ENCODE data around the gene PCNT. TPM values are rescaled to one million over a fixed set of nuclear protein-coding genes. Genes with fewer than 3 reads are reported as not detected.

The PCNT gene, protein sequence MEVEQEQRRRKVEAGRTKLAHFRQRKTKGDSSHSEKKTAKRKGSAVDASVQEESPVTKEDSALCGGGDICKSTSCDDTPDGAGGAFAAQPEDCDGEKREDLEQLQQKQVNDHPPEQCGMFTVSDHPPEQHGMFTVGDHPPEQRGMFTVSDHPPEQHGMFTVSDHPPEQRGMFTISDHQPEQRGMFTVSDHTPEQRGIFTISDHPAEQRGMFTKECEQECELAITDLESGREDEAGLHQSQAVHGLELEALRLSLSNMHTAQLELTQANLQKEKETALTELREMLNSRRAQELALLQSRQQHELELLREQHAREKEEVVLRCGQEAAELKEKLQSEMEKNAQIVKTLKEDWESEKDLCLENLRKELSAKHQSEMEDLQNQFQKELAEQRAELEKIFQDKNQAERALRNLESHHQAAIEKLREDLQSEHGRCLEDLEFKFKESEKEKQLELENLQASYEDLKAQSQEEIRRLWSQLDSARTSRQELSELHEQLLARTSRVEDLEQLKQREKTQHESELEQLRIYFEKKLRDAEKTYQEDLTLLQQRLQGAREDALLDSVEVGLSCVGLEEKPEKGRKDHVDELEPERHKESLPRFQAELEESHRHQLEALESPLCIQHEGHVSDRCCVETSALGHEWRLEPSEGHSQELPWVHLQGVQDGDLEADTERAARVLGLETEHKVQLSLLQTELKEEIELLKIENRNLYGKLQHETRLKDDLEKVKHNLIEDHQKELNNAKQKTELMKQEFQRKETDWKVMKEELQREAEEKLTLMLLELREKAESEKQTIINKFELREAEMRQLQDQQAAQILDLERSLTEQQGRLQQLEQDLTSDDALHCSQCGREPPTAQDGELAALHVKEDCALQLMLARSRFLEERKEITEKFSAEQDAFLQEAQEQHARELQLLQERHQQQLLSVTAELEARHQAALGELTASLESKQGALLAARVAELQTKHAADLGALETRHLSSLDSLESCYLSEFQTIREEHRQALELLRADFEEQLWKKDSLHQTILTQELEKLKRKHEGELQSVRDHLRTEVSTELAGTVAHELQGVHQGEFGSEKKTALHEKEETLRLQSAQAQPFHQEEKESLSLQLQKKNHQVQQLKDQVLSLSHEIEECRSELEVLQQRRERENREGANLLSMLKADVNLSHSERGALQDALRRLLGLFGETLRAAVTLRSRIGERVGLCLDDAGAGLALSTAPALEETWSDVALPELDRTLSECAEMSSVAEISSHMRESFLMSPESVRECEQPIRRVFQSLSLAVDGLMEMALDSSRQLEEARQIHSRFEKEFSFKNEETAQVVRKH (N-terminal part only)
- 50.2 TPM for polyA plus RNA-seq (2012; ENCODE audit: insufficient read depth, insufficient read length)

DNA sequence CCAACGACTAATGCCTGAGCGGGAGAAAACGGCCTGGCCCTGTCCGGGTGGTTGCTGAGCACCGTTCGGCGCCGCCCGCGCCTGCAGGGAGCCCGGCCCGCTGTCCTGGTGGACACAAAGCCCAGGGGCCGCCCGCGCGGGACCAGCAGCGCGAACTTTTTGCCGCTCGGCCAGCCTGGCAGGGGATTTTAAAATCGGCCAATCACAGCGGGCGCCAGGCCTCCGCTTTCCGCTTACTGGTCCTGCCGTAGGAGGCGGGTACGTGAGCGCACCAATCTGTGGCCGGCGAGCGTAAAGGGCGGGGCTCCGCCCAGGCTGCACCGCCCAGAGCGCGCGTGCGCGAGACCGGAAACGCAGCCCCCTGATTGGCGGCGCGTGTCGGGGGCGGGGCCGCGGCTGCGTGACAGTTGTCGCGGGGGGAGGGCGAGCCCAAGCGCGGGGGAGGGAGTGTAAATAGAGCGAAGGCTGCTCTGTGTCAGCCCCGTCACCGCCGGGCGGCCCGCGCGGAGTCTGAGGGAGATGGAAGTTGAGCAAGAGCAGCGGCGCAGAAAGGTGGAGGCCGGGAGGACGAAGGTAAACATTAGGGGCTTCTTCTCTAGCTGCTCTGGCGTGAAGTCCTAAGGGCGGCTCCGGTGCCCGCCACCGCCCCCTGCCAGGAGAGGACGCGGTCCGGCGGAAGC is at the start of gene PCNT, which contains the start of gene C21orf58:
Gene PCNT, plus strand, starts transcription at position 447 of the 680 bp plus-strand sequence. Its CDS starts 73 bp downstream, at position 520.
Gene C21orf58, minus strand, starts transcription at position 161 of the 680 bp plus-strand sequence. CDS start 1,132 bp downstream, outside the sequence.
- H3K4me3 ChIP-seq (ENCODE audit: low read length), result peak within 1 kb of the TSS; percentile 95
- DNase-seq (ENCODE audit: low read depth, low spot score), result peak; percentile 96

DNA sequence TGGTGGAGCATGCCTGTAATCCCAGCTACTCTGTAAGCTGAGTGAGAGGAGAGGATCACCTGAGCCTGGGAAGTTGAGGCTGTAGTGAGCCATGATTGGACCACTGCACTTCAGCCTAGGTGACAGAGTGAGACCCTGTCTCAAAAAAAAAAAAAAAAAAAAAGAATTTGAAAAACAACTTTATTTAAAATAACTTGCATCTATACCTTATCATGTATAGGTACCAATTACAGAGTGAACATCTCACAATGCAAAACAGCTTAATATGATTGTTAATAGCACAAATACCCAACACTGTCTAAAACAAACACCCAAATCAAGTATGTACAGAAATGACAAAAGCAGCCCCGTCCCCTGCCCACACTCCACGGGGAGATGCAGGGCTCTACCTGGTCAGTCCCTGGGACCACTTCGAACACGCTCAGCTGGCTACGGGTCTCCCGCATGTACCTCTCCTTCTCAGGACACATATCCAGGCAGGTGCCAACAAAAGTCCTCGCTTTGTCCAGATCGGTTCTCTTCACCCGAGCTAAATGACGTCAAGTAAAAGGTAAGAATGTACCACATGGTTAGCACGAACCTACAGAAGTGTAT is 49.1 kb upstream of the PCNT start:
- no peak overlapping the region for H3K4me3 ChIP-seq (ENCODE audit: low read length)
- DNase-seq (ENCODE audit: low read depth, low spot score), result no peak

GRCh38 chr21:46284077-46284644 is 39.8 kb upstream of the PCNT start:
- no peak overlapping the region for H3K4me3 ChIP-seq (ENCODE audit: low read length)
- DNase-seq (ENCODE audit: low read depth, low spot score), result no peak

GRCh38 chr21:46284733-46285132 is 39.2 kb upstream of the PCNT start:
- DNase-seq (ENCODE audit: low read depth, low spot score), result no peak
- H3K4me3 ChIP-seq (ENCODE audit: low read length), result peak overlapping the region; percentile 88

DNA sequence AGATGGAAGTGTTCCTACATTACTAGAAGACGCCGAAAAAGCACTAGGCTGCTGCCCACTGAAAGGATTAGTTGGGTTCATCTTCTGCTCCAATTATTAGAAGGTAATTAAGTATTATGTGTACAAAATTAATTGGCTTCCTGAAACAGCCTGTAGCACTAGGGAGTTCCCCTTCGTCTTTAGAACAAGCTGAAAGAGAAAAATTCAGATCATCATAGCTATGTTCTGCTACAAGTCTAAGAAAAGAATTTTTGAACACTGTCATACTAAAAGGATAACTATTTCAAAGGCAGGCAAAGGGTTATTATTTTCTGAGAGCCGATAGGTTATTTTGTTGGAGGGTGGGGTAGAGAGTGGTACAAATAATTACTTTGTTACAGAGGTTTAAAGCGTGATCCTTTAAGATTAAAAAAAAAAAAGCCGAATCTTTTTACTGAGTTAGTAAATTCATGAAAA is 38.7 kb upstream of the PCNT start, which contains the start of gene MCM3AP:
Gene MCM3AP, minus strand, starts transcription at position 406 of the 456 bp plus-strand sequence. Its CDS starts 325 bp downstream, at position 81.
- H3K4me3 ChIP-seq (ENCODE audit: low read length), result peak within 1 kb of the TSS; percentile 88
- DNase-seq (ENCODE audit: low read depth, low spot score), result no peak

DNA sequence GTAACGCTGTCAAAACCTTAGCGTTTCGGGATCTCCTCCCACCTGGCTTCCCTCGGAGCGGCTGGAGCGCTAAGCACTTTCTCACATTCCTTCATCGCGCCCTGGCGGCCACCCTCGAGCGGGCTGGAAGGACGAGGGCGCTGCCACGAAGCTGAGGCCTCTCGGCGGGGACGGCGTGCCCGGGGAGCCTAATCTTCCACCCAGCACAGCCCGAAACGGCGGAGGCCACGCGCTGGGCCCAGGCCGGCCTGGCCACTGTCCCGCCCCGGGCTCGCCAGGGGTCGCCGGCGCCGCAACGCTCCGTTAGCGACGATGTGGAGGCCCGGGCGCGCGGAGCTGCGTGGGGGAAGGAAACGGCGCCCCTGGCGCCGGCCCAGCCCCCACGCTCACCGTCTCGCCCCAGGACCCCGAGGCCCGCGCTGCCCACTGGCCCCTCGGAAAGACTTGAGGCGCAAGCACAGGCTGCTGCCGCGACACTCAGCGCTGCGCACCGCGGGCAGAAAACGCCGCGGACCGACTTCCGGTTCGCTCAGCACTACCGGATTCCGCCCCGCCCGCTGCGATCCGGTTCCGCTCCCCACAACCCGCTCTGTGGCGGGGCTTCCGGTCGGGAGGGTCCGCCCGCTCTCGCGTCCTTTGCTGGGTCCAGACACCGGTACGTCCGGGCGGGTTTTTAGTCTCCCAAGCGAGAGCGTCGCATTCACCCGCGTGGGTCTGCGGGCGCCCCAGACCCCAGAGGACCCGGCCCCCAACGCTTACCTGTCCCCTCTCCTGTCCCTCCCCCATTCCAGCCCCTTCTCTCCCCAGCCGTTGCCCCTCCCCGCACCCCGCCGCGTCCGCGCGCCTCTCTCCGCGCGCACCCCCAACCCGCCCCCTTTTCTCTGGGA is 38.0 kb upstream of the PCNT start, which contains the start of gene YBEY:
Gene YBEY, plus strand, starts transcription at position 582 of the 887 bp plus-strand sequence. CDS start 572 bp downstream, outside the sequence.
- peak; percentile 84 for DNase-seq (ENCODE audit: low read depth, low spot score)
- peak within 1 kb of the TSS; percentile 88 for H3K4me3 ChIP-seq (ENCODE audit: low read length)

DNA sequence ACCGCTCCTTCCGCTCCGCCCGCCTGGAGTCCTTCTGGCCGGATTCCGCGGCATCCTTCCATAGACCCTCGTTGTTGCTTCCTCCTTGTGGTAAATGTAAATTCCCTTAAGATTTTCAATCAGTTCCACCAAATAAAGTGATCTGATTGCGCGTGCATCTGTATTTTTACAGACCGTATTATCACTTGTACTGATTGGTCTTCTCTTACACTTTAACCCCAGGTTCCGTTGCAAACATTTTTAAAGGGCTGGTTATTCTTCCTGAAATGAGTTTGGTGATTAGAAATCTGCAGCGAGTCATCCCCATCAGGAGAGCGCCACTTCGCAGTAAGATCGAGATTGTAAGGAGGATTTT is 37.3 kb upstream of the PCNT start:
- no peak for DNase-seq (ENCODE audit: low read depth, low spot score)
- H3K4me3 ChIP-seq (ENCODE audit: low read length), result peak overlapping the region; percentile 88

DNA sequence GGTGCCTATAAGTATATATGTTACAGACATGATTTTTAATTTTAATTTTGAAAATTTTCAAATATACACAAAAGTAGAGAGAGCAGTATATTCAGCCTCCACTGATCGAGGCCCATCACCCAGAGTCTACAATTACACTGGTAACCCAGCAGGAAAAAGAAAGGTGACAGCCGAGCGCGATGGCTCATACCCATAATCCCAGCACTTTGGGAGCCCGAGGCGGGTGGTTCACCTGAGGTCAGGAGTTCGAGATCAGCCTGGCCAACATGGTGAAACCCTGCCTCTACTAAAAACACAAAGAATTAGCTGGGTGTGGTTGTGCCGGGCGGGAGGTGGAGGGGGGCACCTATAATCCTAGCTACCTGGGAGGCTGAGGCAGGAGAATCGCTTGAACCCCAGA is 36.4 kb upstream of the PCNT start:
- no peak overlapping the region; the same call in 1 of the 2 replicates for H3K4me3 ChIP-seq (ENCODE audit: low read length)

GRCh38 chr21:46289655-46290179 is 34.2 kb upstream of the PCNT start:
- no peak overlapping the region for H3K4me3 ChIP-seq (ENCODE audit: low read length)
- no peak for DNase-seq (ENCODE audit: low read depth, low spot score)

More for the DNA sequence above, 36.4 kb upstream of the PCNT start:
- DNase-seq (ENCODE audit: low read depth, low spot score), result no peak

- H3K4me3 ChIP-seq (ENCODE audit: low read length), result no peak overlapping the region
- no peak for DNase-seq (ENCODE audit: low read depth, low spot score)
Observed at GRCh38 chr21:46291561-46291960, 32.4 kb upstream of the PCNT start.

DNA sequence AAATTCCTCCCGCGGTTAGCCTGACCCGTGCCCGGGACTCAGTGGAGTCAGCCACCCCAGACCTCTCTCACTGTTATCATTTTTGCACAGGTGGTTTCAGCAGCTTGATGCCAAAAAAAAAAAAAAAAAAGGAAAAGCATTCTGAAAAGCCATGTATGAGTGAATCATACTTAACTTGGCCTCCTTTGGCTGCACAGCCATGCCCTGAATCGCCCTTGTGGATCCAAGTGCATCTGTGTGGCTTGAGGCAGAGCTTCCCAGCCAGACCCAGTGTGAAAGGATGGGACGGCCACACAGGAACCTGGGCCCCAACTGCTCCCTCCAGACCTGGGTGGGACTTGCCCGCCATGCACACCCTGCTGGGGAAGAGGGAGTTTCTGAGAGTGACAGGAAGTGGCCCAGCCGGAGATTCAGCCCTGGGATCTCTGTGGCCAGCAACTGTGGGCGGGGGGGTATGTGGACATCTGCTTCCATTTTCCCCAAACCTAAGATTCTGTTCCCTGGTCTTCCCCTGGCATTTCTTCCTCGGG is 29.2 kb upstream of the PCNT start:
- H3K4me3 ChIP-seq (ENCODE audit: low read length), result no peak overlapping the region
- DNase-seq (ENCODE audit: low read depth, low spot score), result no peak

- no peak overlapping the region for H3K4me3 ChIP-seq (ENCODE audit: low read length)
- DNase-seq (ENCODE audit: low read depth, low spot score), result no peak
Observed at GRCh38 chr21:46295177-46295770, 28.7 kb upstream of the PCNT start.

GRCh38 chr21:46295996-46296752 is 27.8 kb upstream of the PCNT start:
- H3K4me3 ChIP-seq (ENCODE audit: low read length), result no peak overlapping the region
- no peak for DNase-seq (ENCODE audit: low read depth, low spot score)

GRCh38 chr21:46297338-46298271 is 26.4 kb upstream of the PCNT start:
- DNase-seq (ENCODE audit: low read depth, low spot score), result no peak
- no peak overlapping the region for H3K4me3 ChIP-seq (ENCODE audit: low read length)

All from Jurkat, Clone E6-1 (cell line).